HG03378 (cell line): ENCODE results near the gene HBE1.
"Not testable (repeated sequence)": the region's sequence is repeated elsewhere in the genome, so short reads cannot be mapped to it uniquely, and the experiment has no call there.

Experiments
- ATAC-seq: cut with Tn5 transposase; IDR thresholded peaks from one replicate; pipeline ENCODE4 v1.9.1; 2021; ENCODE audit warnings: mild to moderate bottlenecking, moderate library complexity; ENCODE audit not compliant: unreplicated experiment

Gene HBE1

DNA sequence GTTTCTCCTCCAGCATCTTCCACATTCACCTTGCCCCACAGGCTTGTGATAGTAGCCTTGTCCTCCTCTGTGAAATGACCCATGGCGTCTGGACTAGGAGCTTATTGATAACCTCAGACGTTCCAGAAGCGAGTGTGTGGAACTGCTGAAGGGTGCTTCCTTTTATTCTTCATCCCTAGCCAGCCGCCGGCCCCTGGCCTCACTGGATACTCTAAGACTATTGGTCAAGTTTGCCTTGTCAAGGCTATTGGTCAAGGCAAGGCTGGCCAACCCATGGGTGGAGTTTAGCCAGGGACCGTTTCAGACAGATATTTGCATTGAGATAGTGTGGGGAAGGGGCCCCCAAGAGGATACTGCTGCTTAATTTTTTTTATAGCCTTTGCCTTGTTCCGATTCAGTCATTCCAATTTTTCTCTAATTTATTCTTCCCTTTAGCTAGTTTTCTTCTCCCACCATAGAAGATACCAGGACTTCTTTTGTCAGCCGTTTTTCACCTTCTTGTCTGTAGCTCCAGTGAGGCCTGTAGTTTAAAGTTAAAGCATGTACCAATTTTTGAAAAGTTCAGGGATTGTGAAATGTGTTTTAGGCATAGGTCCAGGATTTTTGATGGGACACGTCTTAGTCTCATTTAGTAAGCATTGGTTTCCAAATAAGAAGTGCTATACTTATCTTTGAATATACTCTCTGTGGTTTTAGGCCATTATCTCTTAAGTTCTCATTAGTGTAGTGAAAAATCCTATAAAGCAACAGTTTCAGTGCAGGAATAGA, 14.9 kb downstream of the HBE1 start, which contains the start of gene HBG2:
Gene HBG2 (minus strand): TSS at position 136 of the 768 bp plus-strand sequence. CDS start 53 bp downstream, at position 83.
- not testable (repeated sequence) for ATAC-seq

DNA sequence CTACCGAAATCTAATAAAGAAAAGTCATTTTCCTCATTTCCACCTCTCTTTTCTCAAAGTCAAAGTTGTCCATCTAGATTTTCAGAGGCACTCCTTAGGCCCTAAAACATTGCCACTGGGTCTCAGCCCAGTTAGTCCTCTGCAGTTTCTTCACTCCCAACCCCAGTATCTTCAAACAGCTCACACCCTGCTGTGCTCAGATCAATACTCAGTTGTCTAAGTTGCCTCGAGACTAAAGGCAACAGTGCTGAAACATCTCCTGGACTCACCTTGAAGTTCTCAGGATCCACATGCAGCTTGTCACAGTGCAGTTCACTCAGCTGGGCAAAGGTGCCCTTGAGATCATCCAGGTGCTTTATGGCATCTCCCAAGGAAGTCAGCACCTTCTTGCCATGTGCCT, 15.7 kb downstream of the HBE1 start:
- not testable (repeated sequence) for ATAC-seq

- ATAC-seq, result not testable (repeated sequence)
Measured at GRCh38 chr11:5253440-5253839, 16.3 kb downstream of the HBE1 start.

GRCh38 chr11:5252919-5253265, 16.9 kb downstream of the HBE1 start:
- no peak for ATAC-seq

DNA sequence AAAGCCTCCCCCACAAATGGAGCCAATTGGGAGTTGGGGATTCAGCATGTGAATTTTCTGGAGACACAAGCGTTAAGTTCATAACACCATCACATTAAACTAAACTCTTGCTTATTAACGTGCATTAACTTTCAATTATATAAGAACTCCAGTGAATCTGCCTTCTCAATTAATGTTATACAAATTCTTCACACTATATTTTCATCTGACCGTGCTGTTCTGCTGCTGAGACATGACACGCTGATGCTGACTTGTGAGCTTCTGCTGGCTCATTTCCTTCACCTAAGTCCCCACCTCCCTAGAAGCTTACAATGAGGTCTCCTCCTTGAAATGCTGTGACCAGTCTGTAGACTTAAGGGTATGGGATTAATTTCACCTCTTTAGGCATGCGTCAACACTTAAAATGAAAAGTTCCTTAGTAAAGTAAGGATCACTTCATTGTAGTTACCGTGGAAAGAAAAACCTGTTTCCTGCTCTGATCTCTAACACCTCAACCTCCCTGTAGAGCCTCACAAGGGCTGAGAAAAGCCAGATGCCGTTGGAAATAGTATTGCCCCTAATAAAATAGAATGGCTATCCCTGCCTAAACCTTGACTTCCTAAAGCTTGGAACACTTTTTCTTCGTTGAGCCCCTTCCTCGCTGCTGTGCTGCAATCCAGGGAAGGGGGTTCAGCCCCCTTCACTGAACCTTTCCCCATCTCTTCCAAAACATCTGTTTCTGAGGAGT, 17.4 kb downstream of the HBE1 start:
- ATAC-seq, result no peak

DNA sequence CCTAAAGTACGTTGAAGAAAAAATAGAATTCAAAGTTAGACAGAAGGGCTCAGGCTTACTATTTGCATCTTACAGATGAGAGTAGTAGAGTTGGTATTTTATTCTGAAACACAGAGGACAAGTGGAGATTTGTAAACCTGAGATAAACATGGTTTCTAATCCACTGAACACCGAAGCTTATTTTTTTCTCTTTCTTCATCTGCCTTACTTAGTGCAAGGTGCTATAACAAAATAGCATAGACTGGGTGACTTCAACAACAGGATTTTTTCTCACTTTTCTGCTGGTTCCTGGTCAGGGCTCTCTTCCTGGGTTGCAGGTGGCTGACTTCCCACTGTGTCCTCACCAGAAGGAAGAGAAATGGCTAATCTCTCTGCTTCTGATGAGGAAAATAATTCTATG, 18.0 kb downstream of the HBE1 start:
- no peak for ATAC-seq

DNA sequence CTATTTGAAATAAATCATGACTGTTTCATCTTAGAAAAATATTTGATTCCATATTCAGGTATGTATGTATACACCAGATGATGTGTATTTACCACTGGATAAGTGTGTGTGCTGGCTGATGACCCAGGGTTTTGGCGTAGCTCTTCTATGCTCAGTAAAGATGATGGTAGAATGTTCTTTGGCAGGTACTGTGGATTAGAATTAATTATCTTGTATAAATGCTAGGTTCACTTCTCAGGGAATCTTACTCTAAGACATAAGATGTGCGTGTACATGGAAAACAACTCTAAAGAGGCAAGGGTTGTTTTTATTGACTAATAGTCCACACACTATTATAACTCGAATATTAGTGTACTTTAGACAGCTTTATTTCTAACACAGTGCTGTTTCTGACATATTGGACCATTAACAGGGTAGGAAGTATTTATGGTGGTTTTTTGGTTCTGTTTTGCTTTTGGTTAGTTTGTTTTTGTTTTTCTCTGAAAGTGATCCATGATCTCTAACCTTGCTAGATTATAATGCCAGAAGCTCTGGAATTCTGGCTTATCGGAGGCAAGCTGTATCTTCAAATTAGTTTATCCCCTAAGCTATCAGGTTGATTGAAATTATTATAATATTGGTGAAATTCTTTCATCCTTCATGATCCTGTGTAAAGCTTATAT, 19.1 kb downstream of the HBE1 start:
- no peak for ATAC-seq

DNA sequence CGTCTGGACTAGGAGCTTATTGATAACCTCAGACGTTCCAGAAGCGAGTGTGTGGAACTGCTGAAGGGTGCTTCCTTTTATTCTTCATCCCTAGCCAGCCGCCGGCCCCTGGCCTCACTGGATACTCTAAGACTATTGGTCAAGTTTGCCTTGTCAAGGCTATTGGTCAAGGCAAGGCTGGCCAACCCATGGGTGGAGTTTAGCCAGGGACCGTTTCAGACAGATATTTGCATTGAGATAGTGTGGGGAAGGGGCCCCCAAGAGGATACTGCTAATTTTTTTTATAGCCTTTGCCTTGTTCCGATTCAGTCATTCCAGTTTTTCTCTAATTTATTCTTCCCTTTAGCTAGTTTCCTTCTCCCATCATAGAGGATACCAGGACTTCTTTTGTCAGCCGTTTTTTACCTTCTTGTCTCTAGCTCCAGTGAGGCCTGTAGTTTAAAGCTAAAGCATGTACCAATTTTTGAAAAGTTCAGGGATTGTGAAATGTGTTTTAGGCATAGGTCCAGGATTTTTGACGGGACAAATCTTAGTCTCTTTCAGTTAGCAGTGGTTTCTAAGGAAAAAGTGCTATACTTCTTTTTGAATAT, 19.8 kb downstream of the HBE1 start, which contains the start of gene HBG1:
Gene HBG1 (minus strand): TSS at position 51 of the 590 bp plus-strand sequence. CDS start 53 bp downstream, outside the sequence.
- not testable (repeated sequence) for ATAC-seq

- ATAC-seq, result not testable (repeated sequence)
Measured at GRCh38 chr11:5248498-5248897, 21.2 kb downstream of the HBE1 start.

DNA sequence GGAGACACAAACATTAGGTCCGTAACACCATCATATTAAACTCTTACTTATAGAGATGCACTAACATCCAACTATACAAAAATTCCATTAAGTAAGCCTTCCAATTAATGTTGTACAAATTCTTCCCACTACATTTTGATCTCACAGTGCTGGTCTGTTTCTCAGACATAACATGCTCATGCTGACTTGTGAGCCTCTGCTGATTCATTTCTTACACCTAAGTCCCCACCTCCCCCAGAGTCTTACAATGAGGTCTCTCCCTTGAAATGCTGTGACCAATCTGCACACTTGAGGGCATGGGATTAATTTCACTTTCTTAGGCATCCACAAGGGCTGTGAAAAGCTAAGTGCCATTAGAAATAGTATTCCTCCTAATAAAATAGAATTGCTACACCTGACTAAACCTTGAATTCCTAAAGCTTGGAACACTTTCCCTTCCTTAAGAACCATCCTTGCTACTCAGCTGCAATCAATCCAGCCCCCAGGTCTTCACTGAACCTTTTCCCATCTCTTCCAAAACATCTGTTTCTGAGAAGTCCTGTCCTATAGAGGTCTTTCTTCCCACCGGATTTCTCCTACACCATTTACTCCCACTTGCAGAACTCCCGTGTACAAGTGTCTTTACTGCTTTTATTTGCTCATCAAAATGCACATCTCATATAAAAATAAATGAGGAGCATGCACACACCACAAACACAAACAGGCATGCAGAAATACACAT, 22.1 kb downstream of the HBE1 start:
- ATAC-seq, result no peak

DNA sequence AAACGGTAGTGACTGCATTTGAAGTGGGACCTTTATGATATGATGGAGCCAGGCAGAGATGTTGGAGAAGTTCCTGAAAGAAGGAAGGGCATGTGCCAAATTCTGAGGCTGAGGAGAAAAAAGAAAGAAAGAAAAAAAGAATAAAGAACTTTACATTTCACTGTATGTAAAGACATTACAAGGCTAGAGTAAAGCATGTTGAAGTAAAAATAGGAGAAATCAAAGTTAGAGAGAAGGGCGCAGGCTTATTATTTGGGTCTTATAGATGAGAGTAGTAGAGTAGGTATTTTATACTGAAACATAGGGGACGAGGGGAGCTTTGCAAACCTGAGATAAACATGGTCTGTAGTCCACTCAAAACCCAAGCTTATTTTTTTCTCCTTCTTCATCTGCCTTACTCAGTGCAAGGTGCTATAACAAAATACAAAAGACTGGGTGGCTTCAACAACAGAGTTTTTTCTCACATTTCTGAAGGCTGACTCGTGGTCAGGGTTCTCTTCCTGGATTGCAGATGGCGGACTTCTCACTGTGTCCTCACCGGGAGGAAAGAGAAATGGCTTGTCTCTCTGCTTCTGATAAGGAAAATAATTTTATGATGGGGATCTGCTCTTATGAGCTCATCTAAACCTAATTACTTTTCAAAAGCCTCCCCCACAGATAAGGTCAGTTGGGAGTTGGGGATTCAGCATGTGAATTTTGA, 22.8 kb downstream of the HBE1 start:
- ATAC-seq, result no peak

DNA sequence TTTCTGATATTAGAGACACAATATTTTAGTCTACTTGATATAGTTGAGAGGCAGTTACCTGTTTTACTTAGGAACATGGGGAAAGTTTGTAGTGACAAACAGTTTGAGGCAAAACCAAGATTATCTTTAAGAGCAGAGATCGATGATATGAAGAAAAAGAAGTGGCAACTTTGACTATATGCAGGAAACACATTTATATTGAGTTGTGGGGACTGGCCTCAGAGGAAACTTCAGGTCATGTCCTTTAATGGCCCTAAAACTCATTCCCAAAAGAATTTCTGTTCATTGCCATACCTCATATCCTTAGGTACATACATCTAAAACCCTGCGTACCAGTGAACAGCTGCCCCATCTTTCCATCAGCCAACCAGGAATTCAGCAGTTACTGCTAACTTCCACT, 24.6 kb downstream of the HBE1 start:
- ATAC-seq, result no peak

DNA sequence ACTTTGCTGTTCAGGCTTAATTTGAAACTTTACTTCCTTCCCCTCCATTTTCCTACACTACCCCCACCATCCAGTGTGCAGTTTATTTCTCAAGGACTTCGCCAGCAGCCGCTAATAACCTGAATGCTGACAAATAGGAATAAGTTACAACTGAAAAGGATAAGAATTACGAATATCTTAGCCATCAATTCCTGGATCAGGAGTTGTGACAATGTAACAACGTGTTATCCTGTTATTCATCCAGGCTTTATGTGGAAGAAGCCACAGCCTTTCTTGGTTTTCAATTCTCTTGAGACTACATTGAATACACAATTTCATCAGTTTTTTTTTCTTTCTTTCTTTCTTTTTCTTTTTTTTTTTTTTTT, 25.9 kb downstream of the HBE1 start:
- ATAC-seq, result no peak

DNA sequence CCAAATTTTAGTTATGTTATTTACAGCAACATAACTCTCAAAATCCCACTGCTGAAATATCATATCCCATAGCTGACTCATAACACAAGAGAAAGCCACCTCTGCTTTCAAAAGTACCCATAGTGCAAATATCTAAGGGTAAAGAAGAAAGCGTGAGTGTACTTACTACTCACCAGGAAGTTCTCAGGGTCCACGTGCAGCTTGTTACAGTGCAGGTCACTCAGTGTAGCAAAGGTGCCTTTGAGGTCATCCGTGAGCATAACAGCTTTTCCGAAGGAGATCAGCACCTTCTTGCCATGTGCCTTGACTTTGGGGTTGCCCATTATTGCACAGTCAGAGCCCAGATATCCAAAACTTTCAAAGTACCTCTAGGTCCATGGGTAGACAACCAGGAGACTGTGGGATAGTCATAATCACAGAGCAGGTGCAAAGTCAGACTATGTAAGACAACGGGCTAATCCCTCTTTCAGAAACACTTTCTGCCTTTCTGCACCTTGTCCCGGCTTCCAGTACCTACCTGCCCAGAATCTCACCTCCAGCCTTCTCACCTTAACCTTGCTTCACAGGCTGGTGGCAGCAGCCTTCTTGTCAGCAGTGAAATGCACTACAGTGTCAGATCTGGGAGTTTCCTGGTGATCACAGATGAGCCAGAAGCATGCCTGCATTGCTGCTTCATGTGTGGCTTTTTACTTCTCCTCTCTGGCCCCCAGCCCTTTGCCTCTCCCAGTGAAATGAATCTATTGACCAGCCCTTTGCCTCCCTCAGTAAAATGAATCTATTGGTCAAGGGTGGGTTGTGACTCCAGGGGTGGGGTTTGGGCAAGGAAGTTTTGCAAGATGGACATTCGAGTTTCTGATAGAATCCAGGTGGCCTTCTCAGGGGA, 26.6 kb downstream of the HBE1 start:
- peak; percentile 64 for ATAC-seq

DNA sequence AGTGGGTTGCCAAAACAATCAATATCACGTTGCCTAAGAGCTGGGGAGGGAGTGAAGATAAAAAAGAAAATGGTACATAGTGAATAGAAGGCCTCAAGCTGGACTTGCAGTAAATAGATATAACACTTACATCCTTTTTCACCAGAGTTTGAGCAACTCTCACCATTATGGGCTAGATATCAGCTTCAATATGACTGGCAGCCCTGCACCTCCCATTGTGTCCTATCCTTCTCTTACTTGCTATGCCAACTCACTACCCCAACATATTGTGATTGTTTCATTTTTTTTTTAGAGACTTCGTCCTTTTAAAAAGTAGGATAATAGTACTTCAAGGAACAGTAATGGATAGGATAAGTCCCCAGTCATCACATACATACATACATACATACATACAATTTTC, 27.5 kb downstream of the HBE1 start:
- ATAC-seq, result no peak

- ATAC-seq, result no peak
Measured at GRCh38 chr11:5241458-5241857, 28.3 kb downstream of the HBE1 start.

GRCh38 chr11:5240458-5240857, 29.3 kb downstream of the HBE1 start:
- ATAC-seq, result no peak

DNA sequence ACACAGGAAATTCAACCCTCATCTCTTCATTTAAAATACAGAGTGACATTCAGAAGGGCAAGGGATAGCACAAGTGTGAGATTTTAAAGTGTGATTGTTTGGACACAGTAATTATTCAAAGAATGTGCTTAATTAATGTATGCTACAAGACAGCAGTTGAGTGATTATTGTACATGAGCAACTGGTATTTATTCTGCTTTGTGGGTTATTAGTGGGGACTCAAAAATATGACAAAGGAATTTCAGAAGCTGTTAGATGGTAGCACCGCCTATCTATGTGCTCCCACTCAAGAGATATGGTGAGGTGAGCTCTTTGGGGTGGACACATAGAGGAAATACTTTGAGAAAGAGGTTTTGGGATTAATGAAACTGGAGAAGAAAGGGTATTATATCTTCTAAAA, 29.7 kb downstream of the HBE1 start:
- no peak for ATAC-seq

DNA sequence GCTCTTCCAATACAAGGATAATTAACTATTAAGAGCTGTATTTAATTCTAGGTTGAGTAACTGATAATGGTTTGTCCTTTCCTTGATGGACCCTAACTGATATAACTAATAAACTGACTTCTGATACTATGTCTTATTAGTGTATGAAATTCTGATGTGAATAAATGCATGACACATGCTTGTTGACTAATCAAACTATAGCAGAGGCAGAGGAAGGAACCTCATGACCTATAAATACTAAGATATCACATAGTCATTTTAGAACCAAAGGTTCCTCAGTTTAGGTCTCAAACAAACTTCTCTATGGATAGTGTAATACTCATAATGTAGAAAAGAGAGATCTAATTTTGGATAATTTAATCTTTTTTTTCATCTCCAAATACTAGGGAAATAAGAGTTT, 30.7 kb downstream of the HBE1 start:
- no peak for ATAC-seq
